Right atrium auricular region (tissue), 2 donors: Measurements from ENCODE around the gene TRIM62. TPM values are rescaled to one million over a fixed set of nuclear protein-coding genes. Genes with fewer than 3 reads are reported as not detected.
"Not testable (repeated sequence)": the region's sequence is repeated elsewhere in the genome, so short reads cannot be mapped to it uniquely, and the experiment has no call there.

Experiments used
- DNase-seq: peaks from one replicate; pipeline ENCODE4 v3.0.0-alpha.2; 2019; ENCODE audit warnings: low spot score
- H3K27ac ChIP-seq, 2 donors: fragments of 200-600 bp; sonication (generic); 1 replicate in 1 of 2; 2 replicates in 1 of 2; pipeline ENCODE4 v1.5.1; 2016 to 2019
- H3K27me3 ChIP-seq, 2 donors: fragments of 200-600 bp; sonication (generic); one replicate each; pipeline versions ENCODE4 v1.5.1 to v1.6.0; 2017 to 2019
- H3K36me3 ChIP-seq: fragments of 200-600 bp; sonication (generic); one replicate; pipeline ENCODE4 v1.5.1; 2016
- H3K4me1 ChIP-seq, 2 donors: fragments of 200-600 bp; sonication (generic); one replicate each; pipeline versions ENCODE4 v1.5.1 to v1.6.0; 2017 to 2019
- H3K4me3 ChIP-seq, 2 donors: fragments of 200-600 bp; sonication (generic); 1 replicate in 1 of 2; 2 replicates in 1 of 2; pipeline ENCODE4 v1.5.1; 2017 to 2019; ENCODE audit warnings: mild to moderate bottlenecking in 1 of 2, moderate library complexity in 1 of 2
- H3K9me3 ChIP-seq, 2 donors: fragments of 200-600 bp; sonication (generic); one replicate each; pipeline ENCODE4 v1.5.1; 2019
- total RNA-seq, 2 donors: library from RNA; depleted of rRNA; stranded (reverse); fragments of >200 nt; gene quantifications; one replicate each; pipeline ENCODE4 v1.1.0, GENCODE V29; 2016
- TF ChIP-seq, protein P1 (sequence below), 2 donors: fragments of 200-600 bp; sonication (generic); IDR thresholded peaks; one replicate each; pipeline ENCODE4 v1.5.1; 2019; ENCODE audit warnings: antibody characterized with exemption in 2 of 2

The TRIM62 gene
- total RNA-seq, 2 donors from 2014 or later = 2.4 to 6.8 TPM

DNA sequence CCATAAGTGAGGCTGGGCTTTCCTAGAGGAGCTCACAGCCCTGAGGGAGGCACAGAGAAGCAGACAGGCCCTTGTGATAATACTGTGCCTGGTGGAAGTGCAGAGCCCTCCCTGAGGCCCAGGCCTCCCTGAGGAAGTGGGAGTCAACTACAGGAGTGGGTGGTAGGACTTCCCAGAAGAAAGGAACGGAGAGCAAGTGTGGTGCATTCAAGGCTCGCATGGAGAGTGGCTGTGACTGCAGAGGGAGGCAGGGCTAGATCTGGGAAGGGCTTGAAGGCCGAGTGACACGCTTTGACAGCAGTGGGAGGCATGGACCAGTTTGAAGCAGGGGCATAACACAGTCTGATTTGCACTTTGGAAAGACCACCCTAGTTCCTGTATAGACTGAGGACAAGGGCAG is 63.6 kb downstream of the TRIM62 start:
- Histone ChIP-seq H3K4me1 (no peaks in the 10 kb centered on the region), H3K4me3 (no peak overlapping the region), H3K27ac (no peak overlapping the region), H3K9me3 (no peaks in the 10 kb centered on the region), H3K36me3 (no peaks in the 10 kb centered on the region), H3K27me3 (no peaks in the 10 kb centered on the region)
- DNase-seq = no peak
- TF ChIP-seq, protein P1, sequence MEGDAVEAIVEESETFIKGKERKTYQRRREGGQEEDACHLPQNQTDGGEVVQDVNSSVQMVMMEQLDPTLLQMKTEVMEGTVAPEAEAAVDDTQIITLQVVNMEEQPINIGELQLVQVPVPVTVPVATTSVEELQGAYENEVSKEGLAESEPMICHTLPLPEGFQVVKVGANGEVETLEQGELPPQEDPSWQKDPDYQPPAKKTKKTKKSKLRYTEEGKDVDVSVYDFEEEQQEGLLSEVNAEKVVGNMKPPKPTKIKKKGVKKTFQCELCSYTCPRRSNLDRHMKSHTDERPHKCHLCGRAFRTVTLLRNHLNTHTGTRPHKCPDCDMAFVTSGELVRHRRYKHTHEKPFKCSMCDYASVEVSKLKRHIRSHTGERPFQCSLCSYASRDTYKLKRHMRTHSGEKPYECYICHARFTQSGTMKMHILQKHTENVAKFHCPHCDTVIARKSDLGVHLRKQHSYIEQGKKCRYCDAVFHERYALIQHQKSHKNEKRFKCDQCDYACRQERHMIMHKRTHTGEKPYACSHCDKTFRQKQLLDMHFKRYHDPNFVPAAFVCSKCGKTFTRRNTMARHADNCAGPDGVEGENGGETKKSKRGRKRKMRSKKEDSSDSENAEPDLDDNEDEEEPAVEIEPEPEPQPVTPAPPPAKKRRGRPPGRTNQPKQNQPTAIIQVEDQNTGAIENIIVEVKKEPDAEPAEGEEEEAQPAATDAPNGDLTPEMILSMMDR (IDR thresholded peaks at IDR 0.05) = no peak

DNA sequence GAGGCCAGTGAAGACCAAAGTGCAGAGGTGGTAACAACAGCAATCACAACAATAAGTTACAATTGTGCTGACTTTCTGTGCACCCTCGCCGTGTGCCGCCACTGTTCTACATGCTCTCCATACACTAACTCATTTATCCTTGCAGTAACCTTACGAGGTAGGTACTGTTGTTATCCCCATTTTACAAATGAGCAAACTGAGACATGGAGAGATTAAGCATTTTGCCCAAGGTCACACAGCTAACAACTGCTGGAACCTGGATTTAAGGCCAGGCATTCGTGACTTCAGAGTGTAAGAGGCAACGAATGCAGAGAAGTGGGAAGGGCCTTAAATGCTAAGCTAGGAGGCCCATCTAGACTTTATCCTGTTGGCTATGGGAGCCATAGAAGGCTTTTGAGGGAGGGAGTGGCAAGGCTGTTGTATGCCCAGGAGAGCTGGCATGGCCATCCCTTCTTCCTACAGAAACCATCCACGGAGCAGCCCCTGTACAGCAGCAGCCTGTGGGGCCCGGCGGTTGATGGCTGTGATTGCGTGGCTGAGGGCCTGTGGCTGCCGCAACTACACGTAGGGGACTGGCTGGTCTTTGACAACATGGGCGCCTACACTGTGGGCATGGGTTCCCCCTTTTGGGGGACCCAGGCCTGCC is 64.3 kb downstream of the TRIM62 start:
- Histone ChIP-seq H3K27ac (no peak overlapping the region), H3K4me3 (no peak overlapping the region), H3K9me3 (no peaks in the 10 kb centered on the region), H3K4me1 (no peaks in the 10 kb centered on the region), H3K27me3 (no peaks in the 10 kb centered on the region), H3K36me3 (no peaks in the 10 kb centered on the region)
- TF ChIP-seq, protein P1 (IDR thresholded peaks at IDR 0.05) = no peak
- no peak for DNase-seq

DNA sequence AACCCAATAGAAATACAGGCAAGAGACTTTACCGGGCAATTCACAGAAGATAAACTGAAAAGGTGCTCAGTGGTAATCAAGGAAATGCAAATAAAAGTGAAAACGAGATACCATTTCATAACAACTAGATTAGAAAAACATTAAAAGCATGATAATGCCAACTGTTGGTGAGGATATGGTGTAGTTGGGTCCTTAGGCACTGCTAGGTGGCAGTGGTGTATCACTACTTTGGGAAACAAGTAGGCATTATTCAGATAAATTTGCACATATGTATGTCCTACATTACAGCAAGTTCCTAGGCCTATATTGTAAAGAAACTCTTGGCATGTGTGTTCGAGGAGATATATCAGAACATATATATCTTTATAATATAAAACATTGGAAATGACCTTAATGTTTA is 69.9 kb downstream of the TRIM62 start:
- no peaks in the 10 kb centered on the region for H3K36me3 ChIP-seq
- H3K27me3 ChIP-seq = no peaks in the 10 kb centered on the region
- no peaks in the 10 kb centered on the region for H3K4me1 ChIP-seq
- DNase-seq = no peak
- no peak overlapping the region for H3K4me3 ChIP-seq
- no peak overlapping the region for H3K27ac ChIP-seq
- no peaks in the 10 kb centered on the region for H3K9me3 ChIP-seq
- TF ChIP-seq, protein P1 (IDR thresholded peaks at IDR 0.05) = peak in 1 of 2 donors; percentile 32

DNA sequence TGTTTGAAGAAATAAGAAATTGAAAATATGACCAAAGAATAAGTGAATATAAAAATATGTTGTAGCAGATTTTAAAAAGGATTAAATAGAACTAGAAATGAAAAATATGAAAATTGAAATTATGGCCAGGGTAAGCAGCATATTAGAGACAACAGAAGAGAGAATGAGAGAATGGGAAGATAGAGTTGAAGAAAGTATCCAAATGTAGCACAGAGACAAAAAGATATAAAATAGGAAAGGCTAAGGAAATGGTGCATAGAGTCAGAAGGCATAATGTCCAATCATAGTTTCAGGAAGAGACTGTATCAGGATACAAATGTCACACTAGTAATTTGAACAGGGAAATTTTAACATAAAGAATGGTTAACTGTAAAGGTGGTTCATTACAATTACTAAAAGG is 71.4 kb downstream of the TRIM62 start:
- Histone ChIP-seq H3K9me3 (no peaks in the 10 kb centered on the region), H3K27me3 (no peaks in the 10 kb centered on the region), H3K4me1 (no peaks in the 10 kb centered on the region), H3K36me3 (no peaks in the 10 kb centered on the region), H3K4me3 (no peak overlapping the region), H3K27ac (no peak overlapping the region)
- TF ChIP-seq, protein P1 (IDR thresholded peaks at IDR 0.05) = no peak
- DNase-seq = no peak

DNA sequence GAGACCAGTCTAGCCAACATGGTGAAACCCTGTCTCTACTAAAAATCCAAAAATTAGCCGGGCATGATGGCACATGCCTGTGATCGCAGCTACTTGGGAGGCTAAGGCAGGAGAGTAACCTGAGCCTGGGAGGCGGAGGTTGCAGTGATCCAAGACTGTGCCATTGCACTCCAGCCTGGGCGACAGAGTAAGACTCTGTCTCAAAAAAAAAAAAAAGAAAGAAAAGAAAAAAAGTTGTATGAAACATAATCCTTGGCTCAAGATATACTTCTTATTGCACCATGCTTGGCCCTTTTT is 81.8 kb downstream of the TRIM62 start:
- H3K27ac ChIP-seq, H3K36me3 ChIP-seq: not testable (repeated sequence)

DNA sequence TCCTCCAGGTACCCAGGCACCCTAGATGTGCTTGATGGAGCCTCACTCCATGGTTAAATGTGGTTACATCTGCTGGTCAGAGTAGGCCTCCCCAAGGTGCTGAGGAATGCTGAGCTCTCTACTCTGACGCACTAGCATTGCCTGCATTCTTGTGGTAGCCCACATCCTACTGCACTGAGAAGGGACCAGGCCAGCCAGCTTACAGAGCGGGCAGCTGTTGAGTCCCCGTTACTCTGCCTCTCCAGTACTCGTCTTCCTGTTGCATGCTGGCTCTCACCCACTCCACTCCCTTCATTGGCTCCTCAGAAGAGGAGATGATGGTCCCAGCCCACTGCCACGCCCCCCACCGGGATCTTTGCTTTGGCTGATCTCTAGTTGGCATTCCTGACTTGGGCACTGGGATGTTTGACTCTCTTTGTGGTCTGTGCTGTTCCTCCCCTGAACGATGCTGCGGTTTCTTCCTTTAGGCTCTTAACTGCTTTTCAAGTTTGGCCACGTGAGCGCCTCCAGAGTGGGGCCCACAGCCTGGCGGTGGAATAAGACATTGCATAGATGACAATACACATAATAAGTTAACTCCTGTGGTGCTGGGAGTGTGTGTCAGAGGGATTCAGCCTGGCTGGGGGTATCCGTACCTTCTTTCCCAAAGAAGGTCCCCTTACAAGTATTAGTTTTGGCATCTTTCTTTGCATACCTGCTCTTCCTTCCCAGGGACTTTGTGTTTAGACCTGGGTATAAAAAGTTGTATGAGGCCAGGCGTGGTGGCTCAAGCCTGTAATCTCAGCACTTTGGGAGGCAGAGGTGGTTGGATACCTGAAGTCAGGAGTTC is 82.3 kb downstream of the TRIM62 start:
- no peaks in the 10 kb centered on the region for H3K27me3 ChIP-seq
- DNase-seq = no peak
- TF ChIP-seq, protein P1 (IDR thresholded peaks at IDR 0.05) = no peak
- H3K4me1 ChIP-seq = peaks cover 0 to 12% of the 10 kb centered on the region in 2 donors
- peaks cover 5% of the 10 kb centered on the region for H3K36me3 ChIP-seq
- H3K9me3 ChIP-seq = no peaks in the 10 kb centered on the region
- H3K27ac ChIP-seq = no peak overlapping the region
- H3K4me3 ChIP-seq = no peak overlapping the region

More for the DNA sequence above, 81.8 kb downstream of the TRIM62 start:
- not testable (repeated sequence) for H3K4me3 ChIP-seq, DNase-seq, H3K4me1 ChIP-seq, H3K27me3 ChIP-seq, H3K9me3 ChIP-seq
